Effector memory CD8-positive, alpha-beta T cell (primary cell): ENCODE measurements around the gene AUTS2.

Source experiments
- ATAC-seq: fragments of 150-1000 bp; cut with Tn5 transposase; replicated peaks from 2 replicates; pipeline ENCODE4 v1.10.0; 2021; ENCODE audit warnings: mild to moderate bottlenecking, moderate library complexity
- DNase-seq, 3 experiments: peaks; one replicate each; pipeline ENCODE4 v3.0.0; 2021
- H3K27ac Mint-ChIP-seq, 2 donors: one replicate each; pipeline ENCODE4 v1.8.0; 2022; ENCODE audit warnings: mild to moderate bottlenecking in 2 of 2, mixed read lengths in 2 of 2, moderate library complexity in 2 of 2
- H3K27me3 Mint-ChIP-seq, 2 donors: one replicate each; pipeline ENCODE4 v1.8.0; 2022; ENCODE audit warnings: mixed read lengths in 2 of 2
- H3K36me3 Mint-ChIP-seq: one replicate; pipeline ENCODE4 v1.8.0; 2022; ENCODE audit warnings: mild to moderate bottlenecking, moderate library complexity, mixed read lengths; ENCODE audit not compliant: insufficient read depth
- H3K4me1 Mint-ChIP-seq, 2 donors: one replicate each; pipeline ENCODE4 v1.8.0; 2022; ENCODE audit warnings: low read depth in 2 of 2, mixed read lengths in 2 of 2
- H3K4me3 Mint-ChIP-seq, 2 donors: one replicate each; pipeline ENCODE4 v1.8.0; 2022; ENCODE audit warnings: mild to moderate bottlenecking in 2 of 2, mixed read lengths in 2 of 2, moderate library complexity in 2 of 2
- H3K9me3 Mint-ChIP-seq, 2 donors: one replicate each; pipeline ENCODE4 v1.8.0; 2022; ENCODE audit warnings: mixed read lengths in 2 of 2

AUTS2 gene

GRCh38 chr7:70563960-70564359, 965.7 kb downstream of the AUTS2 start:
- Mint-ChIP-seq H3K4me3 (no peak overlapping the region), H3K36me3 (peaks cover 2% of the 10 kb centered on the region), H3K4me1 (no peaks in the 10 kb centered on the region), H3K9me3 (peaks cover 0 to 9% of the 10 kb centered on the region in 2 donors), H3K27ac (no peak overlapping the region), H3K27me3 (no peaks in the 10 kb centered on the region)
- DNase-seq (no peak), ATAC-seq (no peak)

- Mint-ChIP-seq H3K9me3 (no peaks in the 10 kb centered on the region), H3K27ac (no peak overlapping the region), H3K36me3 (peaks cover 2% of the 10 kb centered on the region), H3K4me3 (no peak overlapping the region), H3K4me1 (no peaks in the 10 kb centered on the region), H3K27me3 (no peaks in the 10 kb centered on the region)
- ATAC-seq, result no peak
- DNase-seq, result no peak
Measured at GRCh38 chr7:70565721-70566370, 967.6 kb downstream of the AUTS2 start.

DNA sequence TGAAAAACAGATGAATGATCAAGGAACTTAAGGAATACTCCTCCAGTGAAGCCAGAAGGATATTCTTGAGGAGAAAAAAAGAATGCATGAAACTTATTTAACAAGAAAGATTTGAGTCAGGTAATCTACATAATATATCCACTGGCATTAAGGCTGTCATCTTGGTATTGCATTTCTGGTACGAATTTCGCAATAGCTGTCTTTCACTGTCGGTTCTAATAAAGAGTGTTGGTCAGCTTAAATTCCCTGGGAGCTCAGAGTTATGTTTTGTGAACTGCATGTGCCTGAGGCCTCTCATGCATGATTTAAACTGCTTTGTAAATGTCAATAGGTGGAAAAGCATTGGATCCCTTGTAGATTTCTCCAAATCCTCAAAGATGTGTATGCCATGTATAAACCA, 968.4 kb downstream of the AUTS2 start:
- Mint-ChIP-seq H3K4me3 (no peak overlapping the region), H3K27me3 (no peaks in the 10 kb centered on the region), H3K27ac (no peak overlapping the region), H3K9me3 (no peaks in the 10 kb centered on the region), H3K36me3 (peaks cover 2% of the 10 kb centered on the region), H3K4me1 (no peaks in the 10 kb centered on the region)
- ATAC-seq (no peak), DNase-seq (no peak)

- no peaks in the 10 kb centered on the region for H3K9me3 Mint-ChIP-seq
- peaks cover 2% of the 10 kb centered on the region for H3K36me3 Mint-ChIP-seq
- DNase-seq (no peak), ATAC-seq (no peak)
- H3K4me1 Mint-ChIP-seq, result no peaks in the 10 kb centered on the region
- no peak overlapping the region for H3K4me3 Mint-ChIP-seq
- H3K27me3 Mint-ChIP-seq, result no peaks in the 10 kb centered on the region
- no peak overlapping the region for H3K27ac Mint-ChIP-seq
Measured at GRCh38 chr7:70568674-70569334, 970.5 kb downstream of the AUTS2 start.

GRCh38 chr7:70569335-70569819, 971.1 kb downstream of the AUTS2 start:
- ATAC-seq, result no peak
- Mint-ChIP-seq H3K27me3 (no peaks in the 10 kb centered on the region), H3K4me1 (no peaks in the 10 kb centered on the region)

GRCh38 chr7:70570029-70570428, 971.8 kb downstream of the AUTS2 start:
- Mint-ChIP-seq H3K9me3 (no peaks in the 10 kb centered on the region), H3K27me3 (no peaks in the 10 kb centered on the region), H3K4me1 (no peaks in the 10 kb centered on the region), H3K27ac (no peak overlapping the region), H3K36me3 (peaks cover 2% of the 10 kb centered on the region), H3K4me3 (no peak overlapping the region)
- no peak for DNase-seq
- no peak for ATAC-seq

More at GRCh38 chr7:70569335-70569819, 971.1 kb downstream of the AUTS2 start:
- no peaks in the 10 kb centered on the region for H3K9me3 Mint-ChIP-seq
- no peak for DNase-seq
- H3K27ac Mint-ChIP-seq, result no peak overlapping the region
- H3K4me3 Mint-ChIP-seq, result no peak overlapping the region
- peaks cover 2% of the 10 kb centered on the region for H3K36me3 Mint-ChIP-seq

- Mint-ChIP-seq H3K4me1 (no peaks in the 10 kb centered on the region), H3K27me3 (no peaks in the 10 kb centered on the region), H3K36me3 (no peaks in the 10 kb centered on the region), H3K4me3 (no peak overlapping the region), H3K9me3 (no peaks in the 10 kb centered on the region), H3K27ac (peak overlapping the region in 1 of 2 donors; percentile 9)
- ATAC-seq (no peak), DNase-seq (no peak)
Measured at GRCh38 chr7:70570961-70571360, 972.7 kb downstream of the AUTS2 start.

DNA sequence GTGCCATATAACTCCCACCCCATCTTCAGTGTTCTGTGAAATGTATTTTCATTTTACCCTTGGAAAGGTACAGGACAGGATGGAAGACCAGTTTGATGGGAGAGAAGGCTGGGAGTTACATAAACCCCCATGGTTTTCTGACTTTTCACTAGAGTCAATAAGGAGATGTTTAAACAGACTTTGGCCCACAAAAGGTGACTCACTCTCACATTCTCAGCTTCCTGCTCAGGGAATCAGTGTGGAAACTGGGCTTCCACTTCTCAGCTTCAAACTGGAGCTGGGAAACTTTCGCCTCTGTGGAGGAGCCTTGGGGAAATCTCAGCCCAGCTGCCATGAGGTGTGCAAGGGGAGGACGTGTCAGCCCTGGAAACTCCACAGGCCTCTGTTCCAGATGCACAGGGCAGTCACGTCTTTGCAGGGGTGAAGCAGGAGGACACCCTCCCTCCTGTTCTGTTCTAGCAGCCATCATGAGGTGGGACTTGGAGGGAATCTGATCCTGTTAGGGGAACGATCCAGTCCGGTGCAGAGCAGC, 973.2 kb downstream of the AUTS2 start:
- no peak for ATAC-seq

GRCh38 chr7:70571961-70572360, 973.7 kb downstream of the AUTS2 start:
- Mint-ChIP-seq H3K4me1 (no peaks in the 10 kb centered on the region), H3K9me3 (no peaks in the 10 kb centered on the region), H3K36me3 (no peaks in the 10 kb centered on the region), H3K27me3 (no peaks in the 10 kb centered on the region), H3K27ac (no peak overlapping the region), H3K4me3 (no peak overlapping the region)
- DNase-seq (no peak), ATAC-seq (no peak)

More for the DNA sequence above, 973.2 kb downstream of the AUTS2 start:
- Mint-ChIP-seq H3K4me1 (no peaks in the 10 kb centered on the region), H3K27me3 (no peaks in the 10 kb centered on the region), H3K4me3 (no peak overlapping the region), H3K36me3 (no peaks in the 10 kb centered on the region), H3K27ac (no peak overlapping the region), H3K9me3 (no peaks in the 10 kb centered on the region)
- DNase-seq, result no peak

DNA sequence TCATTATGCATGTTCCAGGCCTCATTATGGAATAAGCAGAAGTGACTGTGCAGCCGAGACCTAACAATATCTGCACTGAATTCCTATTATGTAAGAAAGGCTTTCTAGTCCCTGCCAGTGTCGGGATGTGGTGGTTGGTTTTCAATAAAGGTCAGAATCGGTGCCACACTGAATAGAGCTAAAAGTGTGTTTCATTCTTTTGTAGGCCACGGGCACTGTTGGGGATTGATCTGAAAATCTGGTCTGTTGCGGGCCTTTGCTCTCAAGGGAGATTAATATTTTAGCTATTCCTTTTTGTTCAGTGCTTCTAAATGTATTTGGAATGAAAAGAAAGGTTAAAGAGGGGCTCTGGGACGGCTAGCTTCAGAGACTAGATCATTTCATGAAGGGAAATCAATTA, 974.3 kb downstream of the AUTS2 start:
- ATAC-seq (no peak), DNase-seq (no peak)
- Mint-ChIP-seq H3K36me3 (no peaks in the 10 kb centered on the region), H3K27me3 (no peaks in the 10 kb centered on the region), H3K9me3 (no peaks in the 10 kb centered on the region), H3K4me3 (no peak overlapping the region), H3K27ac (no peak overlapping the region), H3K4me1 (no peaks in the 10 kb centered on the region)

- Mint-ChIP-seq H3K27ac (no peak overlapping the region), H3K36me3 (no peaks in the 10 kb centered on the region), H3K4me1 (no peaks in the 10 kb centered on the region), H3K4me3 (no peak overlapping the region), H3K27me3 (no peaks in the 10 kb centered on the region), H3K9me3 (no peaks in the 10 kb centered on the region)
- no peak for ATAC-seq
- DNase-seq, result no peak
Measured at GRCh38 chr7:70573071-70573661, 974.9 kb downstream of the AUTS2 start.

- Mint-ChIP-seq H3K36me3 (no peaks in the 10 kb centered on the region), H3K9me3 (no peaks in the 10 kb centered on the region), H3K4me3 (no peak overlapping the region), H3K27me3 (no peaks in the 10 kb centered on the region), H3K4me1 (no peaks in the 10 kb centered on the region), H3K27ac (no peak overlapping the region)
- ATAC-seq, result no peak
- no peak for DNase-seq
Measured at GRCh38 chr7:70573696-70574095, 975.4 kb downstream of the AUTS2 start.

DNA sequence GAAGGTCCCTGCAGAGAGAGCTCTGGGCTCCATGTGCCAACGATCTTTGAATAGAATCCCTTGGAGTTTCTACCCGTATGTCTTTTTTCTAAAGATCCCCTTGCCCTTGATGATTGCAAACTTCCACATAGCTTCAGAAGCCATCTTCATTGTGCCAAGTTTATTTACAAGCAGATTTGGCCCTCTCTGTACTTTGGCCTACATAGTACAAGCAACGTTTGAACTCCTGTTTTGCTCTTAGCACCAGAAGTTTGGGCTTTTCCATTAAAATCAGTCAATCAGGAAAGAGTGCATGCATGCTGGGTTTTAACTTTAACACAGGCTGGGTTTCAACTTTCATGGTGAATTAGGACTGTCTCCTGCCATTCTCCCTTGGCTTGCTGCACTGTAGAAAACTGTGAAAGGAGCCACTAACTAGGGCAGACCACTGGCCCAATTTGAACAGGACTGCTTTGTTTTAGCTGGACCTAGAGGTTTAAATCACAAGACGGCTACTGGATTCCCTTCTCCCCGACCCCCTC, 976.1 kb downstream of the AUTS2 start:
- no peak for DNase-seq
- Mint-ChIP-seq H3K4me1 (no peaks in the 10 kb centered on the region), H3K9me3 (no peaks in the 10 kb centered on the region), H3K27me3 (no peaks in the 10 kb centered on the region), H3K27ac (no peak overlapping the region), H3K36me3 (no peaks in the 10 kb centered on the region), H3K4me3 (no peak overlapping the region)
- no peak for ATAC-seq
